ENCODE results near the gene MCF2L.
A peak's percentile ranks its signal among the peaks of the same experiment; 100 is the strongest.

MCF2L gene

GRCh38 chr13:112998521-112999280 is 29.7 kb downstream of the MCF2L start:
- no peak for DNase-seq

- DNase-seq = no peak
These were observed 30.6 kb downstream of the MCF2L start for GRCh38 chr13:112999414-113000177.

GRCh38 chr13:113000575-113000974 is 31.6 kb downstream of the MCF2L start:
- no peak for DNase-seq

- peak; percentile 73 for DNase-seq
These were observed 32.5 kb downstream of the MCF2L start for GRCh38 chr13:113001241-113002140.

- peak; percentile 7 for DNase-seq
These were observed 33.3 kb downstream of the MCF2L start for GRCh38 chr13:113002206-113002912.

- DNase-seq = no peak
These were observed 33.9 kb downstream of the MCF2L start for GRCh38 chr13:113002913-113003290.

GRCh38 chr13:113004126-113004525 is 35.1 kb downstream of the MCF2L start:
- DNase-seq = no peak

GRCh38 chr13:113005076-113005865 is 36.3 kb downstream of the MCF2L start:
- DNase-seq = no peak

GRCh38 chr13:113005997-113006396 is 37.0 kb downstream of the MCF2L start:
- no peak for DNase-seq

GRCh38 chr13:113006660-113007059 is 37.6 kb downstream of the MCF2L start:
- DNase-seq = no peak

GRCh38 chr13:113008851-113009250 is 39.8 kb downstream of the MCF2L start:
- no peak for DNase-seq

- DNase-seq = no peak
These were observed 40.9 kb downstream of the MCF2L start for GRCh38 chr13:113009743-113010509.

- DNase-seq = no peak
These were observed 41.5 kb downstream of the MCF2L start for GRCh38 chr13:113010510-113010865.

GRCh38 chr13:113013303-113013702 is 44.3 kb downstream of the MCF2L start:
- no peak for DNase-seq

- no peak for DNase-seq
These were observed 45.1 kb downstream of the MCF2L start for GRCh38 chr13:113013878-113014751.

- no peak for DNase-seq
These were observed 46.0 kb downstream of the MCF2L start for GRCh38 chr13:113014752-113015745.

- DNase-seq = no peak
These were observed 47.0 kb downstream of the MCF2L start for GRCh38 chr13:113015826-113016525.
